NCI-H2196 treated with DMSO at 0.1 percent for 48 hours (cell line): Measurements from ENCODE around the gene ROBO3.
A peak's percentile ranks its signal among the peaks of the same experiment; 100 is the strongest.

ENCODE experiments used
- DNase-seq: peaks from one replicate; lab custom pipeline; 2025; ENCODE audit not compliant: unreplicated experiment; lab: John Stamatoyannopoulos, UW

The ROBO3 gene

GRCh38 chr11:124919898-124920297 lies 54.7 kb downstream of the ROBO3 start:
- no peak for DNase-seq

- DNase-seq = no peak
These were observed 55.1 kb downstream of the ROBO3 start for GRCh38 chr11:124920356-124920755.

- DNase-seq = peak; percentile 55
These were observed 55.8 kb downstream of the ROBO3 start for GRCh38 chr11:124920870-124921609.

GRCh38 chr11:124922831-124923230 lies 57.6 kb downstream of the ROBO3 start:
- DNase-seq = no peak

- DNase-seq = no peak
These were observed 58.1 kb downstream of the ROBO3 start for GRCh38 chr11:124923296-124923695.

GRCh38 chr11:124928942-124929665 lies 63.9 kb downstream of the ROBO3 start:
- no peak for DNase-seq

- no peak for DNase-seq
These were observed 65.6 kb downstream of the ROBO3 start for GRCh38 chr11:124930799-124931198.
